ENCODE results near the gene FAM171A1.

DNA sequence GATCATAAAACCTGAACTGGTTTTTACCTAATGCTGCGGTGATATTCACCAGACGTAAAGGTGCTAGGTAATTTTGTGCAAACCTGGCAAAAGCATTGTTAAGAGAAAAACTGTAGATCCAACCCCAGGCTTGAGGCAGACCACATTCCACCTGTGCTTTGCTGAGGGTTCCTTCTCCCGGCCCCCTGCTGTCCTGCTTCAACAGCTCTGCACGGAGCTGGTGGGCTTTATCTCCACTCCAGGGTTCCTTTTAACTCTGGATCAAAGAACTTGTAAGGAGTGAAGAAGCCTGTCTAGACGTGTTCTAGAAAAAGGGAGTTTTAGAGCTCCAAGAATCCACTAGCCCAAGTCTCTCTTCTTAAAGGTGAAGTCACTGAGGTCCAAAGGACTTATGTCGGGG, 115.1 kb downstream of the FAM171A1 start:
- TF ChIP-seq POLR2A (IDR thresholded peaks at IDR 0.05; ENCODE audit: low read depth, low read length) (no peak), POLR2AphosphoS5 (IDR thresholded peaks at IDR 0.05; ENCODE audit: low read depth, low read length) (no peak)

Data from GM12892 (cell line).